MM.1S (cell line): Measurements from ENCODE around the gene CPAMD8.

Experiments used
- DNase-seq: peaks from one replicate; pipeline ENCODE4 v3.0.0-alpha.2; 2015
- H2AFZ ChIP-seq: fragments of 300-600 bp; sonication (generic); 2 replicates; pipeline ENCODE4 v1.6.0; 2016; ENCODE audit warnings: antibody characterized with exemption, low read length
- H3F3A ChIP-seq: fragments of 300-600 bp; sonication (generic); 2 replicates; pipeline ENCODE4 v1.6.1; 2016; ENCODE audit warnings: mild to moderate bottlenecking, antibody characterized with exemption, low read length, moderate library complexity, mixed read lengths; ENCODE audit not compliant: insufficient read depth
- H3K27ac ChIP-seq: fragments of 300-600 bp; sonication (generic); 2 replicates; pipeline ENCODE4 v1.5.1; 2016; ENCODE audit warnings: mild to moderate bottlenecking, low read length
- H3K27me3 ChIP-seq: fragments of 300-600 bp; sonication (generic); replicated peaks from 2 replicates; pipeline ENCODE4 v1.6.0; 2016; ENCODE audit warnings: low read length; ENCODE audit not compliant: insufficient read depth
- H3K36me3 ChIP-seq: fragments of 300-600 bp; sonication (generic); replicated peaks from 2 replicates; pipeline ENCODE4 v1.6.1; 2016; ENCODE audit warnings: mild to moderate bottlenecking, low read length, mixed read lengths; ENCODE audit not compliant: insufficient read depth
- H3K4me1 ChIP-seq: fragments of 300-600 bp; sonication (generic); 2 replicates; pipeline ENCODE4 v1.6.1; 2016; ENCODE audit warnings: low read length, mixed read lengths
- H3K4me2 ChIP-seq: fragments of 300-600 bp; sonication (generic); 2 replicates; pipeline ENCODE4 v1.6.0; 2016; ENCODE audit warnings: low read depth, low read length
- H3K4me3 ChIP-seq: fragments of 300-600 bp; sonication (generic); 2 replicates; pipeline ENCODE4 v1.5.1; 2016; ENCODE audit warnings: low read length, mixed read lengths
- H3K79me2 ChIP-seq: fragments of 300-600 bp; sonication (generic); 2 replicates; pipeline ENCODE4 v1.6.1; 2016; ENCODE audit warnings: mixed run types, low read length, mixed read lengths
- H3K9ac ChIP-seq: fragments of 300-600 bp; sonication (generic); 2 replicates; pipeline ENCODE4 v1.6.1; 2016; ENCODE audit warnings: low read length, mixed read lengths
- H3K9me2 ChIP-seq: fragments of 300-600 bp; sonication (generic); replicated peaks from 2 replicates; pipeline ENCODE4 v1.6.1; 2016; ENCODE audit warnings: mild to moderate bottlenecking, low read length, mixed read lengths; ENCODE audit not compliant: insufficient read depth
- H3K9me3 ChIP-seq: fragments of 300-600 bp; sonication (generic); replicated peaks from 2 replicates; pipeline ENCODE4 v1.6.1; 2016; ENCODE audit warnings: mild to moderate bottlenecking, low read length, mixed read lengths; ENCODE audit not compliant: insufficient read depth
- H4K20me1 ChIP-seq: fragments of 300-600 bp; sonication (generic); 2 replicates; pipeline ENCODE4 v1.6.1; 2016; ENCODE audit warnings: mild to moderate bottlenecking, low read length, moderate library complexity, mixed read lengths; ENCODE audit not compliant: insufficient read depth
- EZH2 ChIP-seq: fragments of 300-600 bp; sonication (generic); optimal IDR thresholded peaks from 2 replicates; pipeline ENCODE3; 2017; ENCODE audit warnings: low read depth, mild to moderate bottlenecking, antibody characterized with exemption, low read length, mixed read lengths
- EZH2phosphoT487 ChIP-seq: fragments of 300-600 bp; sonication (generic); IDR thresholded peaks from 2 replicates; pipeline ENCODE4 v1.6.1; 2018; ENCODE audit warnings: antibody characterized with exemption, low read length
- TF ChIP-seq, protein P1 (sequence below): fragments of 300-600 bp; sonication (generic); IDR thresholded peaks from 2 replicates; pipeline ENCODE4 v1.5.1; 2016; ENCODE audit warnings: antibody characterized with exemption, low read length, mixed read lengths

Gene CPAMD8

DNA sequence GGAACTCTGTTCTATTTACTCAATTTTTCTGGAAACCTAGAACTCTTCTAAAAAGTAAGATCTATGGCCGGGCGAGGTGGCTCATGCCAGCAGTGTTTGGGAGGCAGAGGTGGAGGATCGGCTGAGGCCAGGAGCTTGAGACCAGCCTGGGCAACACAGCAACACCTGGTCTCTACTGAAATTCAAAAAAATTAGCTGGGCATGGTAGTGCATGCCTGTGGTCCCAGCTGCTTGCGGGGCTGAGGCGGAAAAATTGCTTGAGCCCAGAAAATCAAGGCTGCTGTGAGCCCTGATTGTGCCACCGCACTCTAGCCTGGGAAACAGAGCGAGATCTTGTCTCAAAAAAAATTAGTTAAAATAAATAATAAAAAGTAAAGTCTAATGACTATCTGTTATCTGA, 109.2 kb downstream of the CPAMD8 start:
- no peak overlapping the region for H3K9ac ChIP-seq
- H3K27ac ChIP-seq, result no peak overlapping the region
- H3K4me2 ChIP-seq, result no peak overlapping the region
- DNase-seq, result no peak
- no peaks in the 10 kb centered on the region for H3K4me1 ChIP-seq
- no peaks in the 10 kb centered on the region for H3K9me2 ChIP-seq
- no peak overlapping the region for H3K4me3 ChIP-seq
- H3K9me3 ChIP-seq, result no peaks in the 10 kb centered on the region
- H3K79me2 ChIP-seq, result no peaks in the 10 kb centered on the region
- no peaks in the 10 kb centered on the region for H3K36me3 ChIP-seq
- no peaks in the 10 kb centered on the region for H4K20me1 ChIP-seq
- no peak overlapping the region for H2AFZ ChIP-seq
- H3F3A ChIP-seq, result no peaks in the 10 kb centered on the region
- peaks cover 83% of the 10 kb centered on the region for H3K27me3 ChIP-seq
- TF ChIP-seq EZH2phosphoT487 (no peak), EZH2 (no peak)
- TF ChIP-seq, protein P1, sequence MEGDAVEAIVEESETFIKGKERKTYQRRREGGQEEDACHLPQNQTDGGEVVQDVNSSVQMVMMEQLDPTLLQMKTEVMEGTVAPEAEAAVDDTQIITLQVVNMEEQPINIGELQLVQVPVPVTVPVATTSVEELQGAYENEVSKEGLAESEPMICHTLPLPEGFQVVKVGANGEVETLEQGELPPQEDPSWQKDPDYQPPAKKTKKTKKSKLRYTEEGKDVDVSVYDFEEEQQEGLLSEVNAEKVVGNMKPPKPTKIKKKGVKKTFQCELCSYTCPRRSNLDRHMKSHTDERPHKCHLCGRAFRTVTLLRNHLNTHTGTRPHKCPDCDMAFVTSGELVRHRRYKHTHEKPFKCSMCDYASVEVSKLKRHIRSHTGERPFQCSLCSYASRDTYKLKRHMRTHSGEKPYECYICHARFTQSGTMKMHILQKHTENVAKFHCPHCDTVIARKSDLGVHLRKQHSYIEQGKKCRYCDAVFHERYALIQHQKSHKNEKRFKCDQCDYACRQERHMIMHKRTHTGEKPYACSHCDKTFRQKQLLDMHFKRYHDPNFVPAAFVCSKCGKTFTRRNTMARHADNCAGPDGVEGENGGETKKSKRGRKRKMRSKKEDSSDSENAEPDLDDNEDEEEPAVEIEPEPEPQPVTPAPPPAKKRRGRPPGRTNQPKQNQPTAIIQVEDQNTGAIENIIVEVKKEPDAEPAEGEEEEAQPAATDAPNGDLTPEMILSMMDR, result no peak

DNA sequence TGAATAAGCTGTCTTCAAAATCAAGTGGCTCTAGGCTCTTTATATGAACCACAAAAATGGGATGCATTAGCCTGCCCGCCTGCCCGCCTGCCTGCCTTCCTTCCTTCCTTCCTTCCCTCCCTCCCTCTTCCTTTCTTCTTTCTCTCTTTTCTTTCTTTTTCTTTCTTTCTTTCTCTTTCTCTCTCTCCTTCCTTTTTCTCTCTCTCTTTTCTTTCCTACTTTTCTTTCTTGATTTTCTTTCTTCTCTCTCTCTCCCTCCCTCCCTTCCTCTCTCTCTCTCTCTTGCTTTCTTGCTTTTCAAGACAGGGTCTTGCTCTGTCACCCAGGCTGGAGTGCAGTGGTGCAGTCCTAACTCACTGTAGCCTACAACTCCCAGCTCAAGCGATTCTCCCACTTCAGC, 110.9 kb downstream of the CPAMD8 start:
- Histone ChIP-seq H2AFZ (no peak overlapping the region), H3K36me3 (no peaks in the 10 kb centered on the region), H3K27me3 (peaks cover 75% of the 10 kb centered on the region), H3F3A (no peaks in the 10 kb centered on the region), H3K79me2 (no peaks in the 10 kb centered on the region), H3K4me3 (no peak overlapping the region), H3K4me2 (no peak overlapping the region), H3K27ac (no peak overlapping the region), H4K20me1 (no peaks in the 10 kb centered on the region), H3K9me3 (no peaks in the 10 kb centered on the region), H3K4me1 (no peaks in the 10 kb centered on the region), H3K9ac (no peak overlapping the region), H3K9me2 (no peaks in the 10 kb centered on the region)
- DNase-seq, result no peak
- TF ChIP-seq EZH2, result no peak
- TF ChIP-seq, protein P1, result no peak
- no peak for TF ChIP-seq EZH2phosphoT487

DNA sequence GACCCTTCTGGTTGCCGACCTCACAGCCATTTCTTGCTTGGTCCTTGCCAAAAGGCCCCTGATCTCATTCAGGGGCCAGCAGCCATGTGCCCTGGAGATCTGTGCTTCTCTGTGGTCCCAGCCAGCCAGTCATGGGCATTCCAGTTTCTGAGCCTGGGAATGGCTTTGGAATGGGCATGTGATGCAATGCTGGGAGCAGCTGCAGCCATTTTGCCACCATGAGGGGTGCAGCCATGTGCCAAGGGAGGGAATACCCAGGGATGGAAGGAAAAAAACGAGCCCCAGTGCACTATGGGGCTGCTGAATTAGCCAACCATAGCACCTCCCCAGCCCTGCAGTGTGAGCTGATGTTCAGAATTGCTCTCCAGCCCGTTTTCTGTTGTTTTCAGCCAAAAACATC, 111.5 kb downstream of the CPAMD8 start:
- no peak overlapping the region for H2AFZ ChIP-seq
- no peaks in the 10 kb centered on the region for H3F3A ChIP-seq
- H3K9me2 ChIP-seq, result no peaks in the 10 kb centered on the region
- H3K9ac ChIP-seq, result no peak overlapping the region
- H3K27me3 ChIP-seq, result peaks cover 79% of the 10 kb centered on the region
- no peaks in the 10 kb centered on the region for H3K9me3 ChIP-seq
- no peak overlapping the region for H3K27ac ChIP-seq
- TF ChIP-seq EZH2, result no peak
- TF ChIP-seq EZH2phosphoT487, result no peak
- TF ChIP-seq, protein P1, result no peak
- no peak overlapping the region for H3K4me2 ChIP-seq
- no peaks in the 10 kb centered on the region for H4K20me1 ChIP-seq
- H3K4me1 ChIP-seq, result no peaks in the 10 kb centered on the region
- no peaks in the 10 kb centered on the region for H3K79me2 ChIP-seq
- H3K36me3 ChIP-seq, result no peaks in the 10 kb centered on the region
- no peak overlapping the region for H3K4me3 ChIP-seq
- no peak for DNase-seq
